K562 treated with DMSO at 1 percent for 4 hours (cell line): ENCODE measurements around the gene DAAM1. TPM values are rescaled to one million over a fixed set of nuclear protein-coding genes. Genes with fewer than 3 reads are reported as not detected.

Experiments
- total RNA-seq: library from RNA; unstranded; fragments of 300-600 nt; gene quantifications from 2 replicates; pipeline ENCODE4 v1.2.3, GENCODE V29; 2022; ENCODE audit not compliant: insufficient read depth

Gene DAAM1
- 5.6 and 7.6 TPM in 2 replicates for total RNA-seq

DNA sequence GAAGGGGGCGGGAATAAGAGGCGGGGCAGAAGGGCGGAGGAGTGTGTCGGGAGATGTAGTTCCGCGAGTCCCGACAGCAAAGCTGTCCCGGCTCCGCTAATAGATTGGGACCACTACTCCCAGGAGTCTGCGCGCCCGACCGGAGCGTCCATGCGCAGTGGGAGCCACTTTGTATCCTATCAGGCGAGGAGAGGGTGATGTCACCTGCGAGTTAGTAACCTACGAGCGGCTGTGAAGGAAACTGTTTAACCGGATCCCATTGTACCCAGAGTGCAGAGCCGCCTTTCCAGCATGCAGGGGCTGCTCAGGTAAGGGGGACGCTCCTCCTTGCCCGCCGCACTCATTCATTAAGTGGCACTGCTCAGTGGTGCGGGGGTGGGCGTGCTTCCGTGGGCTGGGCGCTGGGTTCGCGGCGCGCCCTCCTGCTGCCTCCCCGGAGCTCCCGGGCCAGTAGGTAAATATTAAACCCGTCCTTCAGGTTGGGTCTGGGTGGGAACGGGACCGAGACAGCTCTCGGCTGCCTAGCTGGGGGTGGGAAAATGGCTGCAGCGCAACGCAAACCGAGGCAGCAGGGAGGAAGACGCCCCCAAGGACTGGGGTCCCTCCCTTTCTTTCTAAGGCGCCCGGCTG lies at the start of gene DAAM1:
Gene DAAM1 (plus strand): TSS at position 207 of the 630 bp plus-strand sequence. CDS start 74,811 bp downstream, outside the sequence.

